ENCODE measurements around the gene UBA52. TPM values are rescaled to one million over a fixed set of nuclear protein-coding genes. Genes with fewer than 3 reads are reported as not detected.

Gene UBA52
- total and polyA plus RNA-seq, 2 of the 13 experiments (the other 11 are each of a cell fraction or from before 2014, with no cell fraction given) = 959 to 1,782 TPM

GRCh38 chr19:18610556-18611326 is 39.1 kb downstream of the UBA52 start (continued):
- TF ChIP-seq ZNF142 (CRISPR knock-in tag; IDR thresholded peaks at IDR 0.05) (0 out of 2 replicates have a peak, but pooled peaks have one; percentile 31), SKIL (CRISPR knock-in tag; IDR thresholded peaks at IDR 0.05; ENCODE audit: borderline replicate concordance) (peak; percentile 97), ZSCAN20 (CRISPR knock-in tag; IDR thresholded peaks at IDR 0.05; ENCODE audit: borderline replicate concordance) (0 out of 2 replicates have a peak, but pooled peaks have one; percentile 59), ZZZ3 (CRISPR knock-in tag; IDR thresholded peaks at IDR 0.05; ENCODE audit: borderline replicate concordance) (no peak), ZFP91 (CRISPR knock-in tag; IDR thresholded peaks at IDR 0.05; ENCODE audit: borderline replicate concordance) (peak; percentile 62; the same call in 1 of the 2 replicates), GPBP1L1 (CRISPR knock-in tag; IDR thresholded peaks at IDR 0.05) (no peak), SRSF1 (optimal IDR thresholded peaks at IDR 0.05; ENCODE audit: low read depth, low read length) (peak; percentile 99), NR2F2 (IDR thresholded peaks at IDR 0.05; ENCODE audit: borderline replicate concordance, low read depth) (peak; percentile 71), HNRNPK (IDR thresholded peaks at IDR 0.05; ENCODE audit: low read depth, low read length, poor library complexity, severe bottlenecking) (peak; percentile 72), MED1 (CRISPR knock-in tag; IDR thresholded peaks at IDR 0.05) (peak; percentile 83), CENPBD1 (CRISPR knock-in tag; IDR thresholded peaks at IDR 0.05; ENCODE audit: borderline replicate concordance, low read depth) (no peak), YY1 (IDR thresholded peaks at IDR 0.05; ENCODE audit: insufficient read depth, insufficient replicate concordance, low read depth, low read length) (peak; percentile 70), CBFB (CRISPR knock-in tag; IDR thresholded peaks at IDR 0.05) (peak; percentile 88), DMAP1 (CRISPR knock-in tag; IDR thresholded peaks at IDR 0.05) (peak; percentile 43; the same call in 1 of the 2 replicates)
